Activated CD4-positive, alpha-beta T cell treated with anti-CD3 and anti-CD28 coated beads, Interleukin-2, amount 50 U/mL, for 1 hour (primary cell): Measurements from ENCODE around the gene DNPH1.

Experiments
- DNase-seq: peaks from one replicate; pipeline ENCODE4 v3.0.0-alpha.2; 2020

The DNPH1 gene

GRCh38 chr6:43180058-43180457 lies 49.2 kb downstream of the DNPH1 start:
- DNase-seq = no peak

GRCh38 chr6:43178951-43179830 lies 50.1 kb downstream of the DNPH1 start:
- no peak for DNase-seq

- DNase-seq = no peak
These were observed 51.1 kb downstream of the DNPH1 start for GRCh38 chr6:43178150-43178549.

GRCh38 chr6:43176423-43176786 lies 52.9 kb downstream of the DNPH1 start:
- no peak for DNase-seq

- no peak for DNase-seq
These were observed 53.4 kb downstream of the DNPH1 start for GRCh38 chr6:43175676-43176422.
